IMR-90 (cell line): ENCODE measurements around the gene PRELID1. TPM values are rescaled to one million over a fixed set of nuclear protein-coding genes. Genes with fewer than 3 reads are reported as not detected.

Experiments
- ATAC-seq: fragments of 200-7000 bp; cut with Tn5 transposase; 2 replicates; pipeline ENCODE4 v1.9.1; 2020; ENCODE audit warnings: low read depth, mild to moderate bottlenecking, moderate library complexity
- BruUV-seq: library from RNA; stranded (reverse); fragments of 400-500 nt; replicated peaks from 2 replicates; lab custom pipeline; 2021; lab: Mats Ljungman, UMichigan
- CTCF ChIA-PET: fragments of 300-600 bp; formaldehyde crosslinking; extraction: SDS; loops from one replicate; lab custom pipeline; 2021; ENCODE audit warnings: antibody characterized with exemption; lab: Yijun Ruan, JAX
- POLR2A ChIA-PET: fragments of 300-600 bp; sonication (Branson Sonifier 250); formaldehyde crosslinking; loops from one replicate; lab custom pipeline; 2022; ENCODE audit warnings: antibody characterized with exemption; ENCODE audit not compliant: unreplicated experiment; lab: Charles Lee
- DNase-seq: peaks from one replicate; pipeline ENCODE4 v3.0.0; 2013
- H2AFZ ChIP-seq: replicated peaks from 2 replicates; pipeline ENCODE3; 2013; ENCODE audit warnings: low read length, mild to moderate bottlenecking; ENCODE audit not compliant: poor library complexity
- H2AK5ac ChIP-seq: 2 replicates; pipeline ENCODE4 v1.6.1; 2013; ENCODE audit warnings: low read depth, low read length, inconsistent platforms
- H2AK9ac ChIP-seq: replicated peaks from 2 replicates; pipeline ENCODE3; 2013; ENCODE audit warnings: mild to moderate bottlenecking, low read depth, low read length, moderate library complexity; ENCODE audit not compliant: poor library complexity
- H2BK120ac ChIP-seq: 2 replicates; pipeline ENCODE4 v1.6.1; 2013; ENCODE audit warnings: low read depth, low read length, inconsistent platforms
- H2BK15ac ChIP-seq: 3 replicates; pipeline ENCODE4 v1.6.1; 2013; ENCODE audit warnings: low read depth, low read length, inconsistent platforms
- H2BK20ac ChIP-seq: 2 replicates; pipeline ENCODE4 v1.6.1; 2013; ENCODE audit warnings: low read depth, mild to moderate bottlenecking, inconsistent platforms, low read length, moderate library complexity
- H2BK5ac ChIP-seq: 2 replicates; pipeline ENCODE4 v1.6.1; 2013; ENCODE audit warnings: mild to moderate bottlenecking, low read depth, low read length, inconsistent platforms; ENCODE audit not compliant: poor library complexity, severe bottlenecking
- H3K14ac ChIP-seq: replicated peaks from 2 replicates; pipeline ENCODE4 v1.6.1; 2013; ENCODE audit warnings: low read depth, low read length, inconsistent platforms
- H3K18ac ChIP-seq: 2 replicates; pipeline ENCODE4 v1.6.1; 2013; ENCODE audit warnings: low read depth, low read length, control low read depth
- H3K23ac ChIP-seq: 2 replicates; pipeline ENCODE4 v1.6.1; 2013; ENCODE audit warnings: low read depth, low read length, inconsistent platforms
- H3K27ac ChIP-seq: 2 replicates; pipeline ENCODE4 v1.5.1; 2013; ENCODE audit warnings: mild to moderate bottlenecking, control low read depth, low read length; ENCODE audit not compliant: insufficient read depth
- H3K27me3 ChIP-seq: 2 replicates; pipeline ENCODE4 v1.6.1; 2013; ENCODE audit warnings: low read length; ENCODE audit not compliant: control insufficient read depth, insufficient read depth
- H3K36me3 ChIP-seq: 2 replicates; pipeline ENCODE4 v1.6.1; 2013; ENCODE audit warnings: low read length, mixed read lengths; ENCODE audit not compliant: control insufficient read depth, insufficient read depth
- H3K4ac ChIP-seq: 2 replicates; pipeline ENCODE4 v1.6.1; 2013; ENCODE audit warnings: low read depth, low read length, inconsistent platforms
- H3K4me1 ChIP-seq: 2 replicates; pipeline ENCODE4 v1.6.1; 2013; ENCODE audit warnings: low read length, mixed read lengths; ENCODE audit not compliant: control insufficient read depth, insufficient read depth
- H3K4me2 ChIP-seq: 2 replicates; pipeline ENCODE4 v1.6.1; 2013; ENCODE audit warnings: low read depth, mild to moderate bottlenecking, control low read depth, low read length, moderate library complexity
- H3K4me3 ChIP-seq: 2 replicates; pipeline ENCODE4 v1.5.1; 2013; ENCODE audit warnings: low read depth, mild to moderate bottlenecking, control low read depth, low read length, moderate library complexity; ENCODE audit not compliant: insufficient read depth
- H3K56ac ChIP-seq: 2 replicates; pipeline ENCODE4 v1.6.1; 2013; ENCODE audit warnings: low read length, inconsistent platforms; ENCODE audit not compliant: insufficient read depth; ENCODE audit errors: extremely low read depth
- H3K79me1 ChIP-seq, 2 experiments: 2 replicates each; pipeline ENCODE4 v1.6.1; 2013; ENCODE audit warnings: low read length in 2 of 2, inconsistent platforms in 1 of 2, low read depth in 1 of 2
- H3K9ac ChIP-seq: 2 replicates; pipeline ENCODE4 v1.6.1; 2013; ENCODE audit warnings: low read depth, low read length, control low read depth
- H3K9me1 ChIP-seq: 2 replicates; pipeline ENCODE4 v1.6.1; 2013; ENCODE audit warnings: low read length, inconsistent platforms; ENCODE audit not compliant: insufficient read depth
- H3K9me3 ChIP-seq: 2 replicates; pipeline ENCODE4 v1.6.1; 2013; ENCODE audit warnings: low read length; ENCODE audit not compliant: control insufficient read depth, insufficient read depth
- H4K20me1 ChIP-seq: 2 replicates; pipeline ENCODE4 v1.6.1; 2013; ENCODE audit warnings: low read length, inconsistent platforms; ENCODE audit not compliant: insufficient read depth
- H4K5ac ChIP-seq: 2 replicates; pipeline ENCODE4 v1.6.1; 2013; ENCODE audit warnings: mild to moderate bottlenecking, low read depth, low read length, control low read depth
- H4K8ac ChIP-seq, 2 experiments: 2 replicates each; pipeline ENCODE4 v1.6.1; 2013; ENCODE audit warnings: low read depth in 2 of 2, low read length in 2 of 2, control low read depth in 1 of 2, inconsistent platforms in 1 of 2
- H4K91ac ChIP-seq: 2 replicates; pipeline ENCODE4 v1.6.1; 2013; ENCODE audit warnings: low read depth, low read length, inconsistent platforms; ENCODE audit not compliant: insufficient read depth
- BHLHE40 ChIP-seq: fragments of 150-350 bp; IDR thresholded peaks from 2 replicates; pipeline ENCODE4 v1.6.1; 2016; ENCODE audit warnings: mild to moderate bottlenecking, low read depth, low read length
- CEBPB ChIP-seq: IDR thresholded peaks from 2 replicates; pipeline ENCODE4 v1.6.1; 2012; ENCODE audit warnings: low read depth, low read length, improper control_type of control experiment
- CHD1 ChIP-seq: IDR thresholded peaks from 2 replicates; pipeline ENCODE4 v1.6.1; 2012; ENCODE audit warnings: low read depth, low read length, improper control_type of control experiment
- MAZ ChIP-seq: IDR thresholded peaks from 2 replicates; pipeline ENCODE4 v1.6.1; 2012; ENCODE audit warnings: low read depth, mild to moderate bottlenecking, low read length, improper control_type of control experiment, moderate library complexity, borderline replicate concordance
- RFX5 ChIP-seq: IDR thresholded peaks from 2 replicates; pipeline ENCODE4 v1.8.0; 2012; ENCODE audit warnings: low read depth, mild to moderate bottlenecking, low read length, moderate library complexity
- SMC3 ChIP-seq: fragments of 150-350 bp; IDR thresholded peaks from 2 replicates; pipeline ENCODE4 v1.6.1; 2016; ENCODE audit warnings: low read depth, mild to moderate bottlenecking, antibody characterized with exemption, low read length, moderate library complexity
- USF2 ChIP-seq: fragments of 150-350 bp; IDR thresholded peaks from 2 replicates; pipeline ENCODE4 v1.6.1; 2017; ENCODE audit warnings: mild to moderate bottlenecking, antibody characterized with exemption, low read length, low read depth
- WGBS, 2 experiments: methylation state at CpG; one replicate each; pipeline versions ENCODE4 v1.1.5 to v1.1.7; 2013; ENCODE audit warnings: missing lambda C conversion rate in 2 of 2; ENCODE audit not compliant: insufficient read length in 1 of 2; ENCODE audit errors: extremely low coverage in 2 of 2; 5-methylcytosine and 5-hydroxymethylcytosine counted together
- dilution Hi-C: fragments of 300-500 bp; cut with HindIII; formaldehyde crosslinking; loops from one replicate; pipeline ENCODE4 v1.14.3; 2018; ENCODE audit warnings: low sequenced_read_pairs; ENCODE audit not compliant: unreplicated experiment
- in situ Hi-C: fragments of 300-500 bp; cut with MboI; formaldehyde crosslinking; loops from 3 replicates; pipeline ENCODE4 v1.14.3; 2019; ENCODE audit warnings: low sequenced_read_pairs, inconsistent platforms, mixed read lengths
- intact Hi-C: fragments of 100-400 bp; cut with micrococcal nuclease; formaldehyde crosslinking; loops from 2 replicates; pipeline ENCODE4 v1.10.0; 2022
- polyA plus RNA-seq, 3 experiments: library from polyadenylated mRNA; depleted of rRNA; stranded (reverse); fragments of >200 nt; gene quantifications; 2 replicates each; pipeline ENCODE4 v1.2.3, GENCODE V29; 2012; ENCODE audit warnings: low replicate concordance in 1 of 3
- total RNA-seq: library from RNA; depleted of rRNA; stranded (reverse); fragments of >200 nt; gene quantifications from 2 replicates; pipeline ENCODE4 v1.2.3, GENCODE V29; 2012

PRELID1 gene
- total and polyA plus RNA-seq, 2 of the 4 experiments (the other 2 are of a cell fraction), result 116 to 239 TPM

DNA sequence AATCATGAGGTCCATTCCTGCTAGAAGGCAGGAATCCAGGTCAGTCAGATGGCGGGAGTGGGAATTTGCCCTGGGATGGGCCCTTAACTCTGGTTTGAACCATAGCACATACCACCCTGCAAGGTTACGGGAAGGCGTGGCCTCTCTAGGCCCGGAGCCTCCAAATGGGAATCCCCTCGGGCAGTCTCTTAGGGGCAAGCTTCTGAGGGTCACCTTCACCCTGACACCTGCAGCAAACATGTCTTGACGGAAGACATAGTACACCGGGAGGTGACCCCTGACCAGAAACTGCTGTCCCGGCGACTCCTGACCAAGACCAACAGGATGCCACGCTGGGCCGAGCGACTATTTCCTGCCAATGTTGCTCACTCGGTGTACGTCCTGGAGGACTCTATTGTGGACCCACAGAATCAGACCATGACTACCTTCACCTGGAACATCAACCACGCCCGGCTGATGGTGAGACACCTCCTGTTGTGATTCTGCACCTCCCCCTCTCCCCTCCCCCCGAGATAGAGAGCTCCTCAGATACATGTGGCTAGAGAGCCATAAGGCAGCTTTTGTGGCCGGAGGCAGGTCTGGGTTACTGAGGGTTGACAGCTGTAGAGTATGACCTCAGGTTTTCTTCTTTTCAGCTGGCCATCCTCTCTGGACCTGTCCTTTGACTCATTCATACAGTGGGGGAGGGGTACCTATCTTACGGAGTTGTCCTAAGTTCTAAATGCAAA lies 957 bp downstream of the PRELID1 start:
- H3K9me3 ChIP-seq, result no peaks in the 10 kb centered on the region
- DNase-seq, result peak; percentile 12
- ATAC-seq, result no peak
- H3K4me1 ChIP-seq, result peaks cover 12% of the 10 kb centered on the region
- H3K4ac ChIP-seq, result peak overlapping the region; percentile 89
- H3K4me3 ChIP-seq, result peak overlapping the region; percentile 98
- no peak overlapping the region for H2BK20ac ChIP-seq
- peaks cover 12 to 72% of the 10 kb centered on the region in 2 experiments for H3K79me1 ChIP-seq
- no peak for TF ChIP-seq SMC3
- no peak for TF ChIP-seq BHLHE40
- no peak for TF ChIP-seq CHD1
- no peak for TF ChIP-seq RFX5
- TF ChIP-seq CEBPB, result no peak
- no peak for TF ChIP-seq MAZ
- no peak for TF ChIP-seq USF2
- peaks cover 8% of the 10 kb centered on the region; the same call in 1 of the 2 replicates for H3K9me1 ChIP-seq
- peak overlapping the region; percentile 83; the same call in 1 of the 2 replicates for H3K56ac ChIP-seq
- peaks cover 28% of the 10 kb centered on the region for H4K20me1 ChIP-seq
- no TSS peak for BruUV-seq
- H3K14ac ChIP-seq, result peak overlapping the region; percentile 90
- intact Hi-C loops (no loop called here), in situ Hi-C loops (no loop called here), dilution Hi-C loops (no loop called here)
- WGBS, 2 experiments, result no CpG with 5 or more reads among the region's 19 CpGs
- CTCF ChIA-PET, result interaction anchor here (0.9 kb wide), 1 partner anchor 190 kb away, joined by 3 read pairs; no protein-coding TSS in a partner anchor
- no peak overlapping the region for H2BK5ac ChIP-seq
- peaks cover 30% of the 10 kb centered on the region for H3K36me3 ChIP-seq
- H2BK120ac ChIP-seq, result no peak overlapping the region
- POLR2A ChIA-PET, result interaction anchor here (0.6 kb wide), 1 partner anchor 190 kb away, joined by 5 read pairs; no protein-coding TSS in a partner anchor
- H3K27me3 ChIP-seq, result no peaks in the 10 kb centered on the region
- H3K27ac ChIP-seq, result peak overlapping the region; percentile 57
- no peak overlapping the region for H2BK15ac ChIP-seq
- H3K9ac ChIP-seq, result peak overlapping the region; percentile 91
- H4K5ac ChIP-seq, result peak overlapping the region; percentile 86; the same call in 1 of the 2 replicates
- H3K18ac ChIP-seq, result no peak overlapping the region
- peak overlapping the region; percentile 89 for H2AK5ac ChIP-seq
- peak overlapping the region; percentile 93 for H3K4me2 ChIP-seq
- peak overlapping the region; percentile 94; the same call in 1 of the 2 replicates for H3K23ac ChIP-seq
- H2AFZ ChIP-seq, result peak overlapping the region; percentile 90
- H2AK9ac ChIP-seq, result peak overlapping the region; percentile 98
- peak overlapping the region; percentile 38 to 82; a peak in 3 of 4 replicates for H4K8ac ChIP-seq
- peak overlapping the region; percentile 77; the same call in 1 of the 2 replicates for H4K91ac ChIP-seq
